Measurements from ENCODE around the gene MLLT6.

MLLT6 gene

DNA sequence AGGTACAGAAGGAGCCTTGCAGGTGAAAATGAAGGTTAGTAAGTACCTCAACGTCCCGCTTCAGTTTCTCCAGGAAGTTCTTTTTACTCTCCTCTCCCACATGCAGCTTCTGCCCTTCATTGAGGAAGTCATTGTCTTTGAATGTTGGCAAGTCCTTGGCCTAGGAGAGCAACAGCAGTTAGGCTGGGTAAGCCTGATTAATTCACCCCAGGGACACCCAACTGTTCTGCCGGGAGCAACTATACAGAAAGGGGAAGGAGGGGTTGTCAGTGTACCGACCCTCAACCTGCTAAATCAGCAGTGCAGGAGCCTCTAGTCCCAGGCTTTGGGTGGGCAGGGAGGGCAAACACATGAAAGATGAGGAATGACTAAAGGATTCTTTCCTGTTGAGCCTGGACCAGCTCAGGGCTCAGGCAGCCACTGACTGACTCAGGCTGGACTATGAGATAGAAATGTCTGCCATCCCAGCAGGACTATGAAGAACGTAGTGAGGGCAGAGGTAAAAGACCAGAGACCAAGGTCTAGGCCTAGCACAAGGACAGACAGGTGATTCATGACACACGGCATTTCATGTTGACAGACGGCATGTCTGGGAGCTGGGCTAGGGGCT lies 72.7 kb downstream of the MLLT6 start:
- no peak for DNase-seq

Data from suppressor macrophage (primary cell).